H1 (cell line): ENCODE data around the gene CNTNAP1. TPM values are rescaled to one million over a fixed set of nuclear protein-coding genes. Genes with fewer than 3 reads are reported as not detected.

Experiments used
- CTCF ChIA-PET: fragments of 300-600 bp; sonication (Branson Sonifier 250); formaldehyde crosslinking; loops from one replicate; lab custom pipeline; 2021; ENCODE audit not compliant: partially characterized antibody; lab: Charles Lee
- POLR2A ChIA-PET: fragments of 300-600 bp; sonication (Branson Sonifier 250); formaldehyde crosslinking; loops from one replicate; lab custom pipeline; 2021; ENCODE audit warnings: inconsistent platforms; ENCODE audit not compliant: partially characterized antibody; lab: Charles Lee
- DNase-seq, 2 experiments: peaks; one replicate each; pipeline versions ENCODE4 v3.0.0 to v3.0.0-alpha.2; 2010 to 2022; ENCODE audit warnings: low spot score in 2 of 2, low read depth in 1 of 2, mixed read lengths in 1 of 2
- FAIRE-seq: peaks from 2 replicates; lab custom pipeline; 2011; peaks lifted over from hg19 to GRCh38; lab: Jason Lieb, UNC
- H2AFZ ChIP-seq: 2 replicates; pipeline ENCODE4 v1.8.1; 2012; ENCODE audit warnings: low read length, inconsistent platforms
- H2AK5ac ChIP-seq: 2 replicates; pipeline ENCODE4 v1.6.1; 2013; ENCODE audit warnings: low read depth, low read length
- H2BK120ac ChIP-seq: replicated peaks from 2 replicates; pipeline ENCODE3; 2013; ENCODE audit warnings: low read depth, low read length, inconsistent platforms
- H2BK12ac ChIP-seq: 2 replicates; pipeline ENCODE4 v1.6.1; 2013; ENCODE audit warnings: low read depth, low read length
- H2BK15ac ChIP-seq: 2 replicates; pipeline ENCODE4 v1.6.1; 2013; ENCODE audit warnings: low read length
- H2BK20ac ChIP-seq: 2 replicates; pipeline ENCODE4 v1.6.1; 2013; ENCODE audit warnings: low read length
- H2BK5ac ChIP-seq: 2 replicates; pipeline ENCODE4 v1.6.1; 2013; ENCODE audit warnings: low read depth, low read length
- H3K14ac ChIP-seq: 2 replicates; pipeline ENCODE4 v1.6.1; 2013; ENCODE audit warnings: inconsistent platforms; ENCODE audit not compliant: insufficient read length
- H3K18ac ChIP-seq: 2 replicates; pipeline ENCODE4 v1.6.1; 2013; ENCODE audit warnings: low read length; ENCODE audit errors: extremely low read depth
- H3K23ac ChIP-seq: 2 replicates; pipeline ENCODE4 v1.6.1; 2013; ENCODE audit warnings: inconsistent platforms; ENCODE audit not compliant: insufficient read length
- H3K23me2 ChIP-seq: 2 replicates; pipeline ENCODE4 v1.6.1; 2013; ENCODE audit warnings: low read depth, low read length
- H3K27ac ChIP-seq: 2 replicates; pipeline ENCODE4 v1.6.1; 2011; ENCODE audit warnings: low read depth, low read length, inconsistent platforms
- H3K27me3 ChIP-seq, 4 experiments: replicated peaks in 1 of 4; 1 replicate in 1 of 4; 2 replicates in 3 of 4; pipeline versions ENCODE4 v1.6.1 to v1.8.1; 2011 to 2013; ENCODE audit warnings: low read length in 3 of 4, mild to moderate bottlenecking in 3 of 4, inconsistent platforms in 2 of 4, mixed read lengths in 2 of 4, moderate library complexity in 1 of 4; ENCODE audit not compliant: control insufficient read depth in 3 of 4, insufficient read depth in 3 of 4; ENCODE audit errors: extremely low read depth in 1 of 4
- H3K36me3 ChIP-seq, 4 experiments: 2 replicates each; pipeline versions ENCODE4 v1.6.1 to v1.8.1; 2011 to 2013; ENCODE audit warnings: mild to moderate bottlenecking in 4 of 4, low read length in 3 of 4, moderate library complexity in 2 of 4, control low read depth in 1 of 4, inconsistent platforms in 1 of 4; ENCODE audit not compliant: insufficient read depth in 4 of 4, control insufficient read depth in 2 of 4
- H3K4ac ChIP-seq: replicated peaks from 2 replicates; pipeline ENCODE3; 2013; ENCODE audit warnings: low read length, low read depth, mixed read lengths, inconsistent platforms; ENCODE audit not compliant: insufficient read length
- H3K4me1 ChIP-seq, 4 experiments: replicated peaks in 1 of 4; 1 replicate in 1 of 4; 2 replicates in 3 of 4; pipeline versions ENCODE4 v1.6.1 to v1.8.1; 2011 to 2013; ENCODE audit warnings: low read length in 3 of 4, inconsistent platforms in 2 of 4, mixed read lengths in 1 of 4; ENCODE audit not compliant: insufficient read depth in 4 of 4, control insufficient read depth in 3 of 4
- H3K4me2 ChIP-seq, 2 experiments: 2 replicates each; pipeline versions ENCODE4 v1.6.1 to v1.8.1; 2011 to 2013; ENCODE audit warnings: low read depth in 2 of 2, low read length in 2 of 2, control low read depth in 1 of 2, inconsistent platforms in 1 of 2, mild to moderate bottlenecking in 1 of 2; ENCODE audit not compliant: insufficient read depth in 1 of 2
- H3K4me3 ChIP-seq, 4 experiments: fragments of 200-600, 300-600 bp in 1 of 4; sonication (generic), shearing (Covaris generic), sonication (Bioruptor Twin) in 1 of 4; 2 replicates each; pipeline versions ENCODE4 v1.5.1 to v1.8.1; 2011 to 2016; ENCODE audit warnings: low read length in 4 of 4, low read depth in 3 of 4, control low read depth in 2 of 4, inconsistent platforms in 2 of 4, mild to moderate bottlenecking in 2 of 4, mixed read lengths in 1 of 4, moderate library complexity in 1 of 4; ENCODE audit not compliant: insufficient read depth in 2 of 4; ENCODE audit errors: extremely low read depth in 1 of 4
- H3K56ac ChIP-seq: replicated peaks from 2 replicates; pipeline ENCODE3; 2013; ENCODE audit warnings: low read depth, mild to moderate bottlenecking, mixed read lengths, low read length, inconsistent platforms; ENCODE audit not compliant: insufficient read length
- H3K79me1 ChIP-seq: 2 replicates; pipeline ENCODE4 v1.6.1; 2013; ENCODE audit warnings: low read depth, low read length, control low read depth
- H3K79me2 ChIP-seq, 2 experiments: 2 replicates each; pipeline versions ENCODE4 v1.6.1 to v1.8.1; 2012 to 2013; ENCODE audit warnings: low read length in 2 of 2, mild to moderate bottlenecking in 2 of 2, inconsistent platforms in 1 of 2; ENCODE audit not compliant: insufficient read depth in 2 of 2, control insufficient read depth in 1 of 2
- H3K9ac ChIP-seq, 4 experiments: replicated peaks in 1 of 4; 1 replicate in 1 of 4; 2 replicates in 3 of 4; pipeline versions ENCODE4 v1.6.1 to v1.8.1; 2011 to 2013; ENCODE audit warnings: low read depth in 3 of 4, low read length in 3 of 4, control low read depth in 2 of 4, mild to moderate bottlenecking in 2 of 4, moderate library complexity in 2 of 4, inconsistent platforms in 1 of 4; ENCODE audit errors: extremely low read depth in 1 of 4
- H3K9me3 ChIP-seq, 2 experiments: 2 replicates each; pipeline versions ENCODE4 v1.6.1 to v1.8.1; 2012 to 2013; ENCODE audit warnings: mild to moderate bottlenecking in 2 of 2, moderate library complexity in 2 of 2, control low read depth in 1 of 2, inconsistent platforms in 1 of 2, low read depth in 1 of 2, low read length in 1 of 2, mixed read lengths in 1 of 2; ENCODE audit not compliant: insufficient read depth in 2 of 2
- H4K20me1 ChIP-seq, 2 experiments: replicated peaks in 1 of 2; 2 replicates each; pipeline versions ENCODE3 to v1.8.1; 2011 to 2013; ENCODE audit warnings: inconsistent platforms in 2 of 2, low read length in 2 of 2, mild to moderate bottlenecking in 1 of 2; ENCODE audit not compliant: insufficient read depth in 2 of 2, control insufficient read depth in 1 of 2
- H4K5ac ChIP-seq: 2 replicates; pipeline ENCODE4 v1.6.1; 2013; ENCODE audit warnings: low read length, low read depth, mixed read lengths, inconsistent platforms; ENCODE audit not compliant: insufficient read length
- H4K8ac ChIP-seq: 2 replicates; pipeline ENCODE4 v1.8.0; 2013; ENCODE audit warnings: mild to moderate bottlenecking, moderate library complexity, low read length, inconsistent platforms; ENCODE audit not compliant: insufficient read depth; ENCODE audit errors: extremely low read depth
- H4K91ac ChIP-seq: replicated peaks from 2 replicates; pipeline ENCODE3; 2013; ENCODE audit warnings: low read length, mixed read lengths, inconsistent platforms; ENCODE audit not compliant: insufficient read length
- E2F6 ChIP-seq: IDR thresholded peaks from 2 replicates; pipeline ENCODE4 v1.6.1; 2012; ENCODE audit warnings: inconsistent platforms
- WGBS, 2 experiments: shearing (Covaris generic) in 1 of 2; methylation state at CpG; one replicate each; pipeline versions ENCODE4 v1.1.6 to v1.1.7; 2013 to 2015; ENCODE audit warnings: low lambda C conversion rate in 2 of 2, mixed read lengths in 2 of 2, inconsistent platforms in 1 of 2, low coverage in 1 of 2, missing lambda C conversion rate in 1 of 2; ENCODE audit not compliant: insufficient replicate concordance in 2 of 2, insufficient coverage in 1 of 2, insufficient read length in 1 of 2; ENCODE audit errors: extremely low coverage in 1 of 2, missing lambda C conversion rate in 1 of 2; 5-methylcytosine and 5-hydroxymethylcytosine counted together
- polyA plus RNA-seq, 7 experiments: library from polyadenylated mRNA; depleted of rRNA in 3 of 7; stranded (reverse) in 5 of 7; unstranded in 2 of 7; fragments of >200 nt in 5 of 7; fragments of 200-250 nt in 2 of 7; gene quantifications; 1 replicate in 5 of 7; 2 replicates in 1 of 7; 4 replicates in 1 of 7; pipeline versions ENCODE4 v1.2.1 to v1.2.3, GENCODE V29; 2011 to 2013; ENCODE audit warnings: missing spikeins in 2 of 7, mixed read lengths in 2 of 7
- total RNA-seq: library from RNA; stranded (reverse); fragmentation: NEBNext Ultra II Directional; extraction: Animal tissue kit (Norgen Biotek cat#: 25700); gene quantifications from 2 replicates; pipeline ENCODE4 v1.2.1, GENCODE V29; 2021

CNTNAP1 gene
- total and polyA plus RNA-seq, 2 of the 8 experiments (the other 6 are each of a cell fraction or from before 2014, with no cell fraction given) = 4.7 to 10.0 TPM

GRCh38 chr17:42690596-42690995 lies 8.3 kb downstream of the CNTNAP1 start:
- ChIA-PET POLR2A (interaction anchor here (0.9 kb wide), 1 partner anchor 12 kb away, joined by 3 read pairs; no protein-coding TSS in a partner anchor), CTCF (interaction anchor here (0.5 to 1.7 kb wide), 6 partner anchors 11 to 513 kb away, joined by 3 to 6 read pairs (median 4); no protein-coding TSS in a partner anchor)
- Histone ChIP-seq H3K4me1 (0 out of 7 replicates have a peak, but pooled peaks cover 0 to 3% (median 0%) of the 10 kb centered on the region in 4 experiments), H3K36me3 (peaks cover 0 to 5% (median 0%) of the 10 kb centered on the region in 4 experiments; a peak in 4 of 8 replicates), H3K9ac (no peak overlapping the region), H4K8ac (no peak overlapping the region), H3K79me1 (no peaks in the 10 kb centered on the region), H3K4me3 (no peak overlapping the region), H2AK5ac (no peak overlapping the region), H3K4ac (no peak overlapping the region), H3K4me2 (no peak overlapping the region), H4K91ac (no peak overlapping the region), H3K23ac (no peak overlapping the region), H4K5ac (no peak overlapping the region), H3K27me3 (no peaks in the 10 kb centered on the region; a peak in 1 of 7 replicates), H3K79me2 (no peaks in the 10 kb centered on the region), H3K56ac (no peak overlapping the region), H2BK120ac (no peak overlapping the region), H2BK5ac (no peak overlapping the region), H3K9me3 (no peaks in the 10 kb centered on the region), H4K20me1 (peaks cover 0 to 4% of the 10 kb centered on the region in 2 experiments), H3K23me2 (0 out of 2 replicates have a peak, but pooled peaks cover 2% of the 10 kb centered on the region), H2BK12ac (no peak overlapping the region), H3K27ac (no peak overlapping the region), H3K14ac (no peak overlapping the region), H2BK15ac (no peak overlapping the region), H2BK20ac (no peak overlapping the region), H3K18ac (no peak overlapping the region), H2AFZ (no peak overlapping the region)
- DNase-seq (no peak), FAIRE-seq (no peak)
- WGBS, 2 experiments = 93% methylated on average over 10 of the region's 10 CpGs; no CpG with 5 or more reads in 1 of the 2 experiments
- TF ChIP-seq E2F6 = no peak
